Endothelial cell of umbilical vein (primary cell): ENCODE results near the gene TOP1. TPM values are rescaled to one million over a fixed set of nuclear protein-coding genes. Genes with fewer than 3 reads are reported as not detected.

Experiments
- BruUV-seq: library from RNA; stranded (reverse); fragments of 400-500 nt; replicated peaks from 2 replicates; lab custom pipeline; 2021; lab: Mats Ljungman, UMichigan
- CTCF ChIA-PET: fragments of 300-600, 350-600 bp; sonication (Branson Sonifier 250); formaldehyde crosslinking; loops from one replicate; lab custom pipeline; 2021; ENCODE audit warnings: antibody characterized with exemption, inconsistent platforms; lab: Charles Lee
- POLR2A ChIA-PET: fragments of 300-600, 350-600 bp; sonication (Branson Sonifier 250); formaldehyde crosslinking; loops from one replicate; lab custom pipeline; 2021; ENCODE audit warnings: antibody characterized with exemption, inconsistent platforms; lab: Charles Lee
- DNase-seq: peaks from one replicate; pipeline ENCODE4 v3.0.0-alpha.2; 2011; ENCODE audit warnings: low read depth, low spot score
- FAIRE-seq: peaks from 2 replicates; lab custom pipeline; 2011; peaks lifted over from hg19 to GRCh38; lab: Jason Lieb, UNC
- H2AFZ ChIP-seq: 2 replicates; pipeline ENCODE4 v1.6.0; 2012; ENCODE audit warnings: low read depth, low read length, control low read depth, inconsistent platforms
- H3K27ac ChIP-seq: 2 replicates; pipeline ENCODE4 v1.5.1; 2011; ENCODE audit warnings: low read depth, mild to moderate bottlenecking, control low read depth, low read length, moderate library complexity; ENCODE audit not compliant: insufficient read depth
- H3K27me3 ChIP-seq, 2 experiments: 2 replicates each; pipeline versions ENCODE4 v1.6.0 to v1.6.1; 2011; ENCODE audit warnings: low read length in 2 of 2, mixed read lengths in 1 of 2; ENCODE audit not compliant: control insufficient read depth in 2 of 2, insufficient read depth in 2 of 2
- H3K36me3 ChIP-seq, 2 experiments: 2 replicates in 1 of 2; 3 replicates in 1 of 2; pipeline ENCODE4 v1.5.1; 2011; ENCODE audit warnings: low read length in 2 of 2, mild to moderate bottlenecking in 1 of 2, moderate library complexity in 1 of 2; ENCODE audit not compliant: control insufficient read depth in 2 of 2, insufficient read depth in 2 of 2; ENCODE audit errors: extremely low read depth in 1 of 2
- H3K4me1 ChIP-seq: 3 replicates; pipeline ENCODE4 v1.5.1; 2011; ENCODE audit warnings: mild to moderate bottlenecking, low read length; ENCODE audit not compliant: control insufficient read depth, insufficient read depth; ENCODE audit errors: extremely low read depth
- H3K4me2 ChIP-seq: 2 replicates; pipeline ENCODE4 v1.6.1; 2011; ENCODE audit warnings: low read length, control low read depth, mixed read lengths; ENCODE audit not compliant: insufficient read depth
- H3K4me3 ChIP-seq, 3 experiments: fragments of 200-600 bp in 1 of 3; sonication (generic), shearing (Covaris generic) in 1 of 3; replicated peaks in 1 of 3; 2 replicates each; pipeline ENCODE4 v1.5.1; 2011 to 2016; ENCODE audit warnings: control low read depth in 3 of 3, low read length in 3 of 3, mild to moderate bottlenecking in 2 of 3, inconsistent platforms in 1 of 3, low read depth in 1 of 3, moderate library complexity in 1 of 3; ENCODE audit not compliant: insufficient read depth in 1 of 3
- H3K79me2 ChIP-seq: 2 replicates; pipeline ENCODE4 v1.6.0; 2012; ENCODE audit warnings: low read length, inconsistent platforms; ENCODE audit not compliant: control insufficient read depth, insufficient read depth
- H3K9ac ChIP-seq: replicated peaks from 2 replicates; pipeline ENCODE3; 2011; ENCODE audit warnings: low read length, control low read depth; ENCODE audit not compliant: insufficient read depth; ENCODE audit errors: extremely low read depth
- H3K9me1 ChIP-seq: replicated peaks from 3 replicates; pipeline ENCODE4 v1.6.0; 2011; ENCODE audit warnings: mild to moderate bottlenecking, low read length; ENCODE audit not compliant: control insufficient read depth, insufficient read depth; ENCODE audit errors: extremely low read depth
- H3K9me3 ChIP-seq: replicated peaks from 2 replicates; pipeline ENCODE4 v1.5.1; 2012; ENCODE audit warnings: low read length, inconsistent platforms; ENCODE audit not compliant: control insufficient read depth, insufficient read depth
- H4K20me1 ChIP-seq: replicated peaks from 2 replicates; pipeline ENCODE3; 2011; ENCODE audit warnings: mild to moderate bottlenecking, low read length; ENCODE audit not compliant: control insufficient read depth, insufficient read depth; ENCODE audit errors: extremely low read depth
- CTCF ChIP-seq, 2 donors: IDR thresholded peaks; 1 replicate in 1 of 2; 2 replicates in 1 of 2; pipeline ENCODE4 v1.5.1; 2011; ENCODE audit warnings: low read length in 2 of 2, mild to moderate bottlenecking in 2 of 2, moderate library complexity in 2 of 2, control low read depth in 1 of 2, inconsistent platforms in 1 of 2, low read depth in 1 of 2; ENCODE audit not compliant: insufficient read depth in 1 of 2; ENCODE audit errors: extremely low read depth in 1 of 2
- EZH2 ChIP-seq: IDR thresholded peaks from 2 replicates; pipeline ENCODE4 v1.6.1; 2012; ENCODE audit warnings: borderline replicate concordance, low read depth, mild to moderate bottlenecking, moderate library complexity, low read length, inconsistent platforms; ENCODE audit not compliant: severe bottlenecking
- FOS ChIP-seq: IDR thresholded peaks from 2 replicates; pipeline ENCODE4 v1.6.1; 2011; ENCODE audit warnings: mild to moderate bottlenecking, low read length, moderate library complexity, borderline replicate concordance; ENCODE audit not compliant: insufficient read depth
- GATA2 ChIP-seq: IDR thresholded peaks from 2 replicates; pipeline ENCODE4 v1.7.0; 2011; ENCODE audit warnings: low read depth, mild to moderate bottlenecking, moderate library complexity, mixed read lengths, low read length; ENCODE audit not compliant: insufficient read length, insufficient read depth
- JUN ChIP-seq: IDR thresholded peaks from 2 replicates; pipeline ENCODE4 v1.6.1; 2011; ENCODE audit warnings: borderline replicate concordance, low read depth; ENCODE audit not compliant: insufficient read length, insufficient read depth
- MAX ChIP-seq: IDR thresholded peaks from 2 replicates; pipeline ENCODE4 v1.6.1; 2011; ENCODE audit not compliant: insufficient read depth, insufficient read length
- MYC ChIP-seq: IDR thresholded peaks from one replicate; pipeline ENCODE4 v1.6.1; 2011; ENCODE audit warnings: mild to moderate bottlenecking, low read depth, low read length
- POLR2A ChIP-seq: IDR thresholded peaks from 2 replicates; pipeline ENCODE4 v1.6.1; 2012; ENCODE audit warnings: low read depth, mild to moderate bottlenecking, control low read depth, low read length
- POLR2AphosphoS5 ChIP-seq: IDR thresholded peaks from 2 replicates; pipeline ENCODE4 v1.6.1; 2012; ENCODE audit warnings: low read depth, mild to moderate bottlenecking, control low read depth, low read length, moderate library complexity; ENCODE audit not compliant: insufficient read depth
- dilution Hi-C: fragments of 300-500 bp; cut with MboI; formaldehyde crosslinking; loops from one replicate; pipeline ENCODE4 v1.15.0; 2019; ENCODE audit warnings: low sequenced_read_pairs; ENCODE audit not compliant: extremely low pct_ligation_motif_present
- intact Hi-C: fragments of 100-400 bp; cut with micrococcal nuclease; formaldehyde crosslinking; loops from one replicate; pipeline ENCODE4 v1.10.0; 2022
- polyA plus RNA-seq, 4 experiments: library from polyadenylated mRNA; depleted of rRNA in 3 of 4; stranded (reverse) in 3 of 4; unstranded in 1 of 4; fragments of >200 nt; gene quantifications; 2 replicates each; pipeline versions ENCODE4 v1.2.1 to v1.2.3, GENCODE V29; 2011 to 2012; ENCODE audit warnings: missing spikeins in 1 of 4
- total RNA-seq: library from RNA; stranded (reverse); gene quantifications from 2 replicates; pipeline ENCODE4 v1.2.3, GENCODE V29; 2021

Gene TOP1
- total and polyA plus RNA-seq, 2 donors (not counting 3 experiments of a cell fraction or from before 2014, with no cell fraction given), result 7.0 to 77.4 TPM

GRCh38 chr20:41151134-41151869 lies 122.7 kb downstream of the TOP1 start:
- Histone ChIP-seq H3K4me1 (peaks cover 72% of the 10 kb centered on the region), H3K4me2 (peak overlapping the region; percentile 20), H3K9me3 (no peaks in the 10 kb centered on the region), H2AFZ (no peak overlapping the region), H3K4me3 (no peak overlapping the region), H4K20me1 (peaks cover 3% of the 10 kb centered on the region), H3K27me3 (no peaks in the 10 kb centered on the region), H3K9ac (peak overlapping the region; percentile 58), H3K9me1 (no peaks in the 10 kb centered on the region), H3K27ac (peak overlapping the region; percentile 96), H3K79me2 (peaks cover 97% of the 10 kb centered on the region), H3K36me3 (no peaks in the 10 kb centered on the region)
- TF ChIP-seq MYC, result no peak
- TF ChIP-seq FOS, result no peak
- TF ChIP-seq POLR2A, result no peak
- TF ChIP-seq GATA2, result no peak
- dilution Hi-C loops, result no loop called here
- FAIRE-seq (no peak), DNase-seq (no peak)
- intact Hi-C loops, result loop anchor here (2.0 kb wide), 1 partner anchor 15 kb away; the partner anchor contains the start of gene PLCG1
- ChIA-PET POLR2A (interaction anchor here (1.0 to 1.5 kb wide), 2 partner anchors 9 to 13 kb away, joined by 3 to 8 read pairs; no protein-coding TSS in a partner anchor), CTCF (interaction anchor here (0.8 to 3.8 kb wide), 12 partner anchors 8 to 260 kb away, joined by 3 to 26 read pairs (median 5); partner anchors contain the start of gene PLCG1)
- BruUV-seq, result no TSS peak

GRCh38 chr20:41152108-41152757 lies 123.6 kb downstream of the TOP1 start:
- no peaks in the 10 kb centered on the region for H3K27me3 ChIP-seq
- BruUV-seq, result no TSS peak
- H3K4me3 ChIP-seq, result no peak overlapping the region
- H3K9ac ChIP-seq, result no peak overlapping the region
- POLR2A ChIA-PET, result no interaction called here
- H3K9me1 ChIP-seq, result no peaks in the 10 kb centered on the region
- DNase-seq (peak; percentile 46), FAIRE-seq (no peak)
- peaks cover 97% of the 10 kb centered on the region for H3K79me2 ChIP-seq
- CTCF ChIA-PET, result interaction anchor here (0.8 to 3.8 kb wide), 8 partner anchors 9 to 190 kb away, joined by 3 to 26 read pairs (median 8); partner anchors contain the start of genes LPIN3 and PLCG1
- intact Hi-C loops, result no loop called here
- H4K20me1 ChIP-seq, result peaks cover 3% of the 10 kb centered on the region
- TF ChIP-seq JUN (no peak), GATA2 (no peak), POLR2A (no peak), POLR2AphosphoS5 (no peak), FOS (no peak), MAX (no peak), EZH2 (no peak), MYC (no peak), CTCF (IDR thresholded peaks at IDR 0.05; ENCODE audit: extremely low read depth in 1 of 2, insufficient read depth in 1 of 2, low read depth in 1 of 2, low read length in 2 of 2) (no peak)
- peak overlapping the region; percentile 96 for H3K27ac ChIP-seq
- no peaks in the 10 kb centered on the region for H3K36me3 ChIP-seq
- dilution Hi-C loops, result no loop called here
- H3K9me3 ChIP-seq, result no peaks in the 10 kb centered on the region
- H3K4me1 ChIP-seq, result peaks cover 63% of the 10 kb centered on the region
- no peak overlapping the region for H3K4me2 ChIP-seq
- no peak overlapping the region for H2AFZ ChIP-seq
